H9 (cell line): ENCODE results near the gene FABP1. TPM values are rescaled to one million over a fixed set of nuclear protein-coding genes. Genes with fewer than 3 reads are reported as not detected.

Experiments used
- DNase-seq: peaks from one replicate; pipeline ENCODE4 v3.0.0-alpha.2; 2017
- H2AFZ ChIP-seq: one replicate; pipeline ENCODE4 v1.6.1; 2013; ENCODE audit warnings: mild to moderate bottlenecking, low read length, control low read depth, moderate library complexity
- H2AK5ac ChIP-seq: 2 replicates; pipeline ENCODE4 v1.6.1; 2013; ENCODE audit warnings: low read length, control low read depth, mixed read lengths; ENCODE audit not compliant: insufficient read length
- H2BK120ac ChIP-seq: one replicate; pipeline ENCODE4 v1.6.1; 2013; ENCODE audit warnings: low read depth, mild to moderate bottlenecking, low read length, control low read depth, inconsistent platforms; ENCODE audit not compliant: poor library complexity, severe bottlenecking
- H2BK12ac ChIP-seq: 2 replicates; pipeline ENCODE4 v1.6.1; 2013; ENCODE audit warnings: low read length, control low read depth, mixed read lengths, low read depth; ENCODE audit not compliant: insufficient read length
- H2BK15ac ChIP-seq: 2 replicates; pipeline ENCODE4 v1.6.1; 2013; ENCODE audit warnings: low read depth, low read length, control low read depth
- H2BK20ac ChIP-seq: one replicate; pipeline ENCODE4 v1.6.1; 2013; ENCODE audit warnings: low read depth, mild to moderate bottlenecking, low read length, control low read depth, inconsistent platforms; ENCODE audit not compliant: poor library complexity, severe bottlenecking
- H2BK5ac ChIP-seq: 2 replicates; pipeline ENCODE4 v1.6.1; 2013; ENCODE audit warnings: low read length, control low read depth, mixed read lengths; ENCODE audit not compliant: insufficient read length
- H3K14ac ChIP-seq: 2 replicates; pipeline ENCODE4 v1.6.1; 2013; ENCODE audit warnings: low read length, control low read depth; ENCODE audit not compliant: insufficient read depth
- H3K18ac ChIP-seq: 2 replicates; pipeline ENCODE4 v1.6.1; 2013; ENCODE audit warnings: low read depth, mild to moderate bottlenecking, mixed read lengths, low read length, control low read depth; ENCODE audit not compliant: insufficient read length
- H3K23ac ChIP-seq: 2 replicates; pipeline ENCODE4 v1.6.1; 2013; ENCODE audit warnings: low read length, control low read depth, mixed read lengths, low read depth; ENCODE audit not compliant: insufficient read length
- H3K23me2 ChIP-seq: 2 replicates; pipeline ENCODE4 v1.6.1; 2013; ENCODE audit warnings: low read depth, mild to moderate bottlenecking, mixed read lengths, low read length, control low read depth; ENCODE audit not compliant: insufficient read length, poor library complexity, severe bottlenecking
- H3K27ac ChIP-seq: 2 replicates; pipeline ENCODE4 v1.5.1; 2013; ENCODE audit warnings: low read length, control low read depth, mixed read lengths, low read depth; ENCODE audit not compliant: insufficient read length
- H3K27me3 ChIP-seq: 2 replicates; pipeline ENCODE4 v1.6.1; 2013; ENCODE audit warnings: low read length, control low read depth, inconsistent platforms; ENCODE audit not compliant: insufficient read depth
- H3K4ac ChIP-seq: 2 replicates; pipeline ENCODE4 v1.6.1; 2013; ENCODE audit warnings: low read depth, mild to moderate bottlenecking, control low read depth, inconsistent platforms, low read length, moderate library complexity
- H3K4me1 ChIP-seq: 2 replicates; pipeline ENCODE4 v1.6.1; 2013; ENCODE audit warnings: low read length, control low read depth, inconsistent platforms; ENCODE audit not compliant: insufficient read depth
- H3K4me2 ChIP-seq: 2 replicates; pipeline ENCODE4 v1.6.1; 2013; ENCODE audit warnings: low read length, control low read depth, mixed read lengths; ENCODE audit not compliant: insufficient read length, insufficient read depth
- H3K56ac ChIP-seq: 2 replicates; pipeline ENCODE4 v1.6.1; 2013; ENCODE audit warnings: low read depth, mild to moderate bottlenecking, mixed read lengths, low read length, control low read depth; ENCODE audit not compliant: insufficient read length
- H3K79me1 ChIP-seq: 2 replicates; pipeline ENCODE4 v1.6.1; 2013; ENCODE audit warnings: low read depth, mild to moderate bottlenecking, moderate library complexity, low read length, control low read depth, inconsistent platforms; ENCODE audit not compliant: insufficient read depth, poor library complexity, severe bottlenecking
- H3K79me2 ChIP-seq: 2 replicates; pipeline ENCODE4 v1.6.1; 2013; ENCODE audit warnings: low read length, control low read depth, inconsistent platforms; ENCODE audit not compliant: insufficient read depth
- H3K9ac ChIP-seq: 2 replicates; pipeline ENCODE4 v1.6.1; 2013; ENCODE audit warnings: low read length, control low read depth, mixed read lengths; ENCODE audit not compliant: insufficient read length; ENCODE audit errors: extremely low read depth
- H3K9me3 ChIP-seq: one replicate; pipeline ENCODE4 v1.6.1; 2013; ENCODE audit warnings: low read depth, low read length, inconsistent platforms; ENCODE audit not compliant: control insufficient read depth
- H3T11ph ChIP-seq: one replicate; pipeline ENCODE4 v1.6.1; 2013; ENCODE audit warnings: mild to moderate bottlenecking, low read length, control low read depth, inconsistent platforms
- H4K20me1 ChIP-seq: one replicate; pipeline ENCODE4 v1.6.1; 2013; ENCODE audit not compliant: control insufficient read depth, insufficient read length, insufficient read depth
- H4K5ac ChIP-seq: 2 replicates; pipeline ENCODE4 v1.6.1; 2013; ENCODE audit warnings: low read depth, mild to moderate bottlenecking, mixed read lengths, low read length, control low read depth; ENCODE audit not compliant: insufficient read length
- H4K8ac ChIP-seq: replicated peaks from 2 replicates; pipeline ENCODE4 v1.6.1; 2013; ENCODE audit warnings: low read length, control low read depth, mixed read lengths, low read depth; ENCODE audit not compliant: insufficient read length
- H4K91ac ChIP-seq: 2 replicates; pipeline ENCODE4 v1.6.1; 2013; ENCODE audit warnings: low read depth, mild to moderate bottlenecking, moderate library complexity, mixed read lengths, low read length, control low read depth; ENCODE audit not compliant: insufficient read length
- H3K27ac Mint-ChIP-seq, 3 experiments: 2 replicates in 2 of 3; 3 replicates in 1 of 3; pipeline ENCODE4 v1.8.0; 2020 to 2021; ENCODE audit warnings: mixed read lengths in 3 of 3, mild to moderate bottlenecking in 1 of 3, moderate library complexity in 1 of 3
- H3K27me3 Mint-ChIP-seq: 2 replicates; pipeline ENCODE4 v1.8.0; 2021; ENCODE audit warnings: low read depth, mild to moderate bottlenecking, moderate library complexity, mixed read lengths
- H3K36me3 Mint-ChIP-seq, 3 experiments: 2 replicates in 2 of 3; 3 replicates in 1 of 3; pipeline ENCODE4 v1.8.0; 2020 to 2021; ENCODE audit warnings: low read depth in 3 of 3, mixed read lengths in 3 of 3; ENCODE audit not compliant: insufficient read depth in 1 of 3
- H3K4me1 Mint-ChIP-seq, 2 experiments: 2 replicates each; pipeline ENCODE4 v1.8.0; 2020; ENCODE audit warnings: mixed read lengths in 2 of 2
- H3K4me3 Mint-ChIP-seq, 2 experiments: 2 replicates in 1 of 2; 3 replicates in 1 of 2; pipeline ENCODE4 v1.8.0; 2020 to 2021; ENCODE audit warnings: mild to moderate bottlenecking in 2 of 2, mixed read lengths in 2 of 2, moderate library complexity in 1 of 2
- H3K9me3 Mint-ChIP-seq, 2 experiments: 2 replicates in 1 of 2; 3 replicates in 1 of 2; pipeline ENCODE4 v1.8.0; 2020; ENCODE audit warnings: mild to moderate bottlenecking in 2 of 2, mixed read lengths in 2 of 2, moderate library complexity in 1 of 2
- WGBS: extraction: QIAGEN DNeasy Blood & Tissue Kit; methylation state at CpG from one replicate; pipeline ENCODE4 v1.1.7; 2013; ENCODE audit warnings: missing lambda C conversion rate, low lambda C conversion rate, mixed read lengths; ENCODE audit not compliant: insufficient read length; ENCODE audit errors: extremely low coverage; 5-methylcytosine and 5-hydroxymethylcytosine counted together
- total RNA-seq: library from RNA; stranded (reverse); gene quantifications from 2 replicates; pipeline ENCODE4 v1.2.1, GENCODE V29; 2021
- TF ChIP-seq, protein P1 (sequence below): fragments of 200-600 bp; sonication (generic); conservative IDR thresholded peaks from 3 replicates; pipeline ENCODE4 v1.8.0; 2021; ENCODE audit warnings: antibody characterized with exemption, mild to moderate bottlenecking

FABP1 gene
- total RNA-seq, 1 experiment from 2014 or later, result not detected

DNA sequence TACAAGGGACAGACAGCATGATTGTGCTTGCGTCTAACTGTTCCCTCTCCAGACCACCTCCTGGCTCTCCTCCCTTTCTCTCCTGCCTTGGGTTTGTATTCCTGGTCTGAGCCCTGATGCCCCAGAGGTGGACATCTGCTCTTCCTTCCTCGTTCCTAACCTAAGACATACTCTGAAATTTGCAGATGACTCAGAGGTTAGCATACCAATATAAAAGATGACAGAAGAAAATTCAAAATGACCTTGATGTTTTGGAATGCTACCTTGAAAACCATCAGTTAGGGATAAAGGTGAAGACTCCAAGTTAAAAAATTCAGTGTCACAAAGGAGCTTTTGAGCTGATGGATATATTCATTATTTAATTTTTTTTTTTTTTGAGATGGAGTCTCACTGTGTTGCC, 47.3 kb downstream of the FABP1 start:
- no peaks in the 10 kb centered on the region for H3K36me3 Mint-ChIP-seq
- TF ChIP-seq, protein P1, sequence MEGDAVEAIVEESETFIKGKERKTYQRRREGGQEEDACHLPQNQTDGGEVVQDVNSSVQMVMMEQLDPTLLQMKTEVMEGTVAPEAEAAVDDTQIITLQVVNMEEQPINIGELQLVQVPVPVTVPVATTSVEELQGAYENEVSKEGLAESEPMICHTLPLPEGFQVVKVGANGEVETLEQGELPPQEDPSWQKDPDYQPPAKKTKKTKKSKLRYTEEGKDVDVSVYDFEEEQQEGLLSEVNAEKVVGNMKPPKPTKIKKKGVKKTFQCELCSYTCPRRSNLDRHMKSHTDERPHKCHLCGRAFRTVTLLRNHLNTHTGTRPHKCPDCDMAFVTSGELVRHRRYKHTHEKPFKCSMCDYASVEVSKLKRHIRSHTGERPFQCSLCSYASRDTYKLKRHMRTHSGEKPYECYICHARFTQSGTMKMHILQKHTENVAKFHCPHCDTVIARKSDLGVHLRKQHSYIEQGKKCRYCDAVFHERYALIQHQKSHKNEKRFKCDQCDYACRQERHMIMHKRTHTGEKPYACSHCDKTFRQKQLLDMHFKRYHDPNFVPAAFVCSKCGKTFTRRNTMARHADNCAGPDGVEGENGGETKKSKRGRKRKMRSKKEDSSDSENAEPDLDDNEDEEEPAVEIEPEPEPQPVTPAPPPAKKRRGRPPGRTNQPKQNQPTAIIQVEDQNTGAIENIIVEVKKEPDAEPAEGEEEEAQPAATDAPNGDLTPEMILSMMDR, result no peak
- Histone ChIP-seq H4K5ac (no peak overlapping the region), H2BK20ac (no peak overlapping the region), H2BK12ac (no peak overlapping the region), H3K27ac (no peak overlapping the region), H2AK5ac (no peak overlapping the region), H2AFZ (no peak overlapping the region), H3K4me1 (peaks cover 9% of the 10 kb centered on the region), H3K9me3 (no peaks in the 10 kb centered on the region), H3K23ac (no peak overlapping the region), H3K23me2 (no peaks in the 10 kb centered on the region), H3K79me1 (no peaks in the 10 kb centered on the region), H2BK120ac (no peak overlapping the region), H3K14ac (no peak overlapping the region), H2BK15ac (no peak overlapping the region), H3K27me3 (no peaks in the 10 kb centered on the region; the same call in 1 of the 2 replicates), H2BK5ac (no peak overlapping the region), H3K79me2 (no peaks in the 10 kb centered on the region), H4K20me1 (no peaks in the 10 kb centered on the region), H3K18ac (no peak overlapping the region), H3K9ac (no peak overlapping the region), H3K4ac (no peak overlapping the region), H3K4me2 (no peak overlapping the region), H4K8ac (no peak overlapping the region), H3K56ac (no peak overlapping the region), H3T11ph (no peak overlapping the region), H4K91ac (no peak overlapping the region)
- no peaks in the 10 kb centered on the region; a peak in 1 of 5 replicates for H3K9me3 Mint-ChIP-seq
- peaks cover 20 to 21% of the 10 kb centered on the region in 2 experiments for H3K4me1 Mint-ChIP-seq
- H3K27ac Mint-ChIP-seq, result no peak overlapping the region
- DNase-seq, result no peak
- WGBS, result no CpG with 5 or more reads among the region's 2 CpGs
- no peak overlapping the region for H3K4me3 Mint-ChIP-seq
- H3K27me3 Mint-ChIP-seq, result no peaks in the 10 kb centered on the region; the same call in none of the 2 replicates
